HFFc6 (cell line): Measurements from ENCODE around the gene KCNJ12. TPM values are rescaled to one million over a fixed set of nuclear protein-coding genes. Genes with fewer than 3 reads are reported as not detected.
A peak's percentile ranks its signal among the peaks of the same experiment; 100 is the strongest.

Experiments used
- DNase-seq: peaks from one replicate; pipeline ENCODE4 v3.0.0-alpha.2; 2018
- H3K27ac Mint-ChIP-seq: 2 replicates; pipeline ENCODE4 v1.8.0; 2020; ENCODE audit warnings: mild to moderate bottlenecking, mixed read lengths
- H3K27me3 Mint-ChIP-seq: 2 replicates; pipeline ENCODE4 v1.8.0; 2021; ENCODE audit warnings: mild to moderate bottlenecking, moderate library complexity, mixed read lengths; ENCODE audit not compliant: insufficient read depth
- H3K36me3 Mint-ChIP-seq: 2 replicates; pipeline ENCODE4 v1.8.0; 2021; ENCODE audit warnings: low read depth, mixed read lengths
- H3K4me1 Mint-ChIP-seq: 2 replicates; pipeline ENCODE4 v1.8.0; 2020; ENCODE audit warnings: low read depth, mixed read lengths
- H3K4me3 Mint-ChIP-seq: 2 replicates; pipeline ENCODE4 v1.8.0; 2020; ENCODE audit warnings: mild to moderate bottlenecking, moderate library complexity, mixed read lengths
- H3K9me3 Mint-ChIP-seq: 2 replicates; pipeline ENCODE4 v1.8.0; 2020; ENCODE audit warnings: mild to moderate bottlenecking, mixed read lengths
- total RNA-seq, 6 experiments: library from RNA; stranded (reverse); fragmentation: NEBNext Ultra II Directional; extraction: Animal tissue kit (Norgen Biotek cat#: 25700); gene quantifications; 2 replicates in 1 of 6; 3 replicates in 5 of 6; pipeline ENCODE4 v1.2.3, GENCODE V29; 2021
- TF ChIP-seq, protein P1 (sequence below): fragments of 200-600 bp; sonication (generic); IDR thresholded peaks from 2 replicates; pipeline ENCODE4 v1.5.0; 2021; ENCODE audit warnings: antibody characterized with exemption, mild to moderate bottlenecking

Gene KCNJ12
- total RNA-seq, 6 experiments from 2014 or later, result not detected

GRCh38 chr17:21388066-21388465 lies 11.9 kb downstream of the KCNJ12 start:
- no peak overlapping the region for H3K27ac Mint-ChIP-seq
- H3K4me3 Mint-ChIP-seq, result no peak overlapping the region
- TF ChIP-seq, protein P1, sequence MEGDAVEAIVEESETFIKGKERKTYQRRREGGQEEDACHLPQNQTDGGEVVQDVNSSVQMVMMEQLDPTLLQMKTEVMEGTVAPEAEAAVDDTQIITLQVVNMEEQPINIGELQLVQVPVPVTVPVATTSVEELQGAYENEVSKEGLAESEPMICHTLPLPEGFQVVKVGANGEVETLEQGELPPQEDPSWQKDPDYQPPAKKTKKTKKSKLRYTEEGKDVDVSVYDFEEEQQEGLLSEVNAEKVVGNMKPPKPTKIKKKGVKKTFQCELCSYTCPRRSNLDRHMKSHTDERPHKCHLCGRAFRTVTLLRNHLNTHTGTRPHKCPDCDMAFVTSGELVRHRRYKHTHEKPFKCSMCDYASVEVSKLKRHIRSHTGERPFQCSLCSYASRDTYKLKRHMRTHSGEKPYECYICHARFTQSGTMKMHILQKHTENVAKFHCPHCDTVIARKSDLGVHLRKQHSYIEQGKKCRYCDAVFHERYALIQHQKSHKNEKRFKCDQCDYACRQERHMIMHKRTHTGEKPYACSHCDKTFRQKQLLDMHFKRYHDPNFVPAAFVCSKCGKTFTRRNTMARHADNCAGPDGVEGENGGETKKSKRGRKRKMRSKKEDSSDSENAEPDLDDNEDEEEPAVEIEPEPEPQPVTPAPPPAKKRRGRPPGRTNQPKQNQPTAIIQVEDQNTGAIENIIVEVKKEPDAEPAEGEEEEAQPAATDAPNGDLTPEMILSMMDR, result no peak
- H3K27me3 Mint-ChIP-seq, result peaks cover 33% of the 10 kb centered on the region
- H3K36me3 Mint-ChIP-seq, result no peaks in the 10 kb centered on the region
- H3K4me1 Mint-ChIP-seq, result no peaks in the 10 kb centered on the region
- H3K9me3 Mint-ChIP-seq, result no peaks in the 10 kb centered on the region
- no peak for DNase-seq

GRCh38 chr17:21388944-21389343 lies 12.8 kb downstream of the KCNJ12 start:
- Mint-ChIP-seq H3K27me3 (peaks cover 37% of the 10 kb centered on the region), H3K36me3 (no peaks in the 10 kb centered on the region), H3K27ac (no peak overlapping the region), H3K4me3 (no peak overlapping the region), H3K9me3 (no peaks in the 10 kb centered on the region), H3K4me1 (no peaks in the 10 kb centered on the region)
- TF ChIP-seq, protein P1, result no peak
- no peak for DNase-seq

DNA sequence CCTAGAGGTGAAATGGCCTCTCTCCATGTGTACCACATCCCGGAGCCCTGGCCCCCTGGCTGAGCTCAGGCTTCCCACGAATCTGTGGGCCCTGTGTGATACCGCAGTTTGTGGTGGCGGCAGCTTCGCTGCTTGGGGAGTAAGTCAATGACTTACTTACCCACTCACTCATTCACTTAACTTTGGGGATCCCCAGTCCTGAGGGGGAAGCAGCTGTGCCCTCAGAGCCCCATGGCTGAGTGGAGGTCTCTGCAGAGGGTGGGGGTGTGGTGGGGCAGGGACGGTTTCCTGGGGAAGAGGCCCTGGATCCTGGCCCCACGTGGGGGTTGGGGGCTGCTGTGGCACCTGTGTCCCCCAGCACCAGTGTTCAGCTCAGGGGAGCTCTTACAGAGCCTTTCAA lies 13.2 kb downstream of the KCNJ12 start:
- no peak overlapping the region for H3K4me3 Mint-ChIP-seq
- DNase-seq, result no peak
- no peak overlapping the region for H3K27ac Mint-ChIP-seq
- peaks cover 35% of the 10 kb centered on the region for H3K27me3 Mint-ChIP-seq
- H3K36me3 Mint-ChIP-seq, result no peaks in the 10 kb centered on the region
- no peaks in the 10 kb centered on the region for H3K9me3 Mint-ChIP-seq
- TF ChIP-seq, protein P1, result no peak
- no peaks in the 10 kb centered on the region for H3K4me1 Mint-ChIP-seq

DNA sequence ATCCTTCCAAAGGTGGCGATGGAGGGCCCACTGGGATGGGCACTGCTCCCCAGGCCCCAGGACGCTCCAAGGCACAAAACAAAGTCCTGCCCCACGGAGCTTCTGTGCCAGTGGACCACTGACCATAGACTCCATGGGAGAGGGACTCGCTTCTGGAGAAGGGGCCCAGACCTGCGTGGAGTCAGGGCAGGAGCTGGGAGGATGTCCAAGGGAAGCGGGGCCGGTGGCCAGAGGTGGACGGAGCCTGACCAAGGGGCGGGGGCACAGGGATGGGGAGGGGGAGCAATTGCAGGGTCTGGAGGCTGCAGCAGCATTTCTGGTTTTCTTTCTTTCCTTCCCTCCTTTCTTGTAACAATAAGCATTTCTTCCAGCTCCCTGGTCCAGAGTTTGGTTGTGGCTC lies 14.1 kb downstream of the KCNJ12 start:
- no peak overlapping the region for H3K4me3 Mint-ChIP-seq
- H3K9me3 Mint-ChIP-seq, result no peaks in the 10 kb centered on the region
- H3K4me1 Mint-ChIP-seq, result no peaks in the 10 kb centered on the region
- DNase-seq, result no peak
- TF ChIP-seq, protein P1, result no peak
- H3K27ac Mint-ChIP-seq, result no peak overlapping the region
- H3K36me3 Mint-ChIP-seq, result no peaks in the 10 kb centered on the region
- peaks cover 32% of the 10 kb centered on the region for H3K27me3 Mint-ChIP-seq

GRCh38 chr17:21392266-21392665 lies 16.1 kb downstream of the KCNJ12 start:
- DNase-seq, result no peak
- Mint-ChIP-seq H3K4me3 (no peak overlapping the region), H3K36me3 (no peaks in the 10 kb centered on the region), H3K9me3 (no peaks in the 10 kb centered on the region), H3K27me3 (peaks cover 23% of the 10 kb centered on the region), H3K4me1 (no peaks in the 10 kb centered on the region), H3K27ac (no peak overlapping the region)
- TF ChIP-seq, protein P1, result no peak

DNA sequence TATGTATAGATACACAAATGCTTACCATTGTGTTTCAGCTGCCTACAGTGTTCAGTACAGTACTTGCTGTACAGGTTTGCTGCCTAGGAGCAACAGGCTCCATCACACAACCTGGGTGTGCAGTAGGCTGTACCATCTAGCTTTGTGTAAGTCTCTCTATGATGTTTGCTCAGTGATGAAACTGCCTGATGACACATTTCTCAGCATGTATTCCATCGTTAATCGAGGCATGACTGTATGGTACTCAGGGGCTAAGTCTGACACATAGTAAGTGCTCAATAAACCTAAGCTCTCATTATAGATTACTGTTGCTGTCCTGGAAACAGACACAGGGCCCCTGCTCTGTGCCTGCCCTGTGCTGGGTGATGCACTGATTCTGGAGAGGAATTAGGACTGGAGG lies 18.1 kb downstream of the KCNJ12 start:
- DNase-seq, result peak; percentile 31
- TF ChIP-seq, protein P1, result no peak

More for the DNA sequence above, 18.1 kb downstream of the KCNJ12 start:
- H3K4me3 Mint-ChIP-seq, result no peak overlapping the region
- H3K27ac Mint-ChIP-seq, result no peak overlapping the region
- no peaks in the 10 kb centered on the region for H3K36me3 Mint-ChIP-seq
- H3K4me1 Mint-ChIP-seq, result peaks cover 6% of the 10 kb centered on the region; the same call in 1 of the 2 replicates
- H3K9me3 Mint-ChIP-seq, result no peaks in the 10 kb centered on the region
- peaks cover 19% of the 10 kb centered on the region for H3K27me3 Mint-ChIP-seq
